Measurements from ENCODE around the gene FEN1.

FEN1 gene, protein sequence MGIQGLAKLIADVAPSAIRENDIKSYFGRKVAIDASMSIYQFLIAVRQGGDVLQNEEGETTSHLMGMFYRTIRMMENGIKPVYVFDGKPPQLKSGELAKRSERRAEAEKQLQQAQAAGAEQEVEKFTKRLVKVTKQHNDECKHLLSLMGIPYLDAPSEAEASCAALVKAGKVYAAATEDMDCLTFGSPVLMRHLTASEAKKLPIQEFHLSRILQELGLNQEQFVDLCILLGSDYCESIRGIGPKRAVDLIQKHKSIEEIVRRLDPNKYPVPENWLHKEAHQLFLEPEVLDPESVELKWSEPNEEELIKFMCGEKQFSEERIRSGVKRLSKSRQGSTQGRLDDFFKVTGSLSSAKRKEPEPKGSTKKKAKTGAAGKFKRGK

DNA sequence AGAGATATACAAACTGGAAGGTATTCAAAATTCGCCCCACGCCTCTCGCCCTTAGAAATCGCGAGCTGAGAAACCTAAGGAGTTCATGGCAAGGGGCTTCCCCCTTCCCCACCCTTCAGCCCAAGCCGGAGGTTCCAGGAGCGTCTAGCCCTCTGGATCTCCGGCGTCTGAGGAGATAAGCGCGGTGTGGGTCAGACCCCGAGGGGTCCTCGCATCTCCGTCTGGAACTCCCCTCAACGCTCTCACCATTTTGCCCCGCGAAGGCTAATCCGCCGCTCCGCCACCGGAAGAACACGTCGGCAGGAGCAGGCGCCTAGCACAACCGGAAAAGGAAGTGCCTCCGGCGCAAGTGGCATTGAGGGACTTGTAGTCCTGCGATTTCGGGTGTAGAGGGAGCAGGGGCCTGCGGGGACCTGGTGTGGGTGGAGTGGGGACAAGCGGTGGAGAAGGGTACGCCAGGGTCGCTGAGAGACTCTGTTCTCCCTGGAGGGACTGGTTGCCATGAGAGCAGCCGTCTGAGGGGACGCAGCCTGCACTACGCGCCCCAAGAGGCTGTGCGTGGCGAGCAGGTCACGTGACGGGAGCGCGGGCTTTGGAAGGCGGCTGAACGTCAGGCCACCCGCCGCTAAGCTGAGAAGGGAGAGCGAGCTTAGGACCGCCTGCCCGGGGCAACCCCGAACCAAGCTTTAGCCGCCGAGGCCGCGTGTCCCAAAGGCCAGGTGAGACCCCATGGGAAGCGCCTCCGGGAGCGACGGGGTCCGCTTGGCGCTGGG, at the start of gene FEN1, which contains the start of gene TMEM258:
Gene FEN1, plus strand, starts transcription at position 602 of the 773 bp plus-strand sequence. CDS start 2,451 bp downstream, outside the sequence.
Gene TMEM258, minus strand, starts transcription at position 290 of the 773 bp plus-strand sequence. Its CDS starts 41 bp downstream, at position 249.
- peak; percentile 89 for DNase-seq

GRCh38 chr11:61743486-61744095, 49.1 kb upstream of the FEN1 start:
- no peak for DNase-seq

- DNase-seq, result no peak
These were observed 48.5 kb upstream of the FEN1 start for GRCh38 chr11:61744181-61744580.

- DNase-seq, result no peak
These were observed 48.0 kb upstream of the FEN1 start for GRCh38 chr11:61744609-61745156.

- no peak for DNase-seq
These were observed 46.8 kb upstream of the FEN1 start for GRCh38 chr11:61745781-61746441.

GRCh38 chr11:61746442-61747191, 46.1 kb upstream of the FEN1 start:
- DNase-seq, result no peak

GRCh38 chr11:61747192-61747966, 45.3 kb upstream of the FEN1 start:
- peak; percentile 28 for DNase-seq

DNA sequence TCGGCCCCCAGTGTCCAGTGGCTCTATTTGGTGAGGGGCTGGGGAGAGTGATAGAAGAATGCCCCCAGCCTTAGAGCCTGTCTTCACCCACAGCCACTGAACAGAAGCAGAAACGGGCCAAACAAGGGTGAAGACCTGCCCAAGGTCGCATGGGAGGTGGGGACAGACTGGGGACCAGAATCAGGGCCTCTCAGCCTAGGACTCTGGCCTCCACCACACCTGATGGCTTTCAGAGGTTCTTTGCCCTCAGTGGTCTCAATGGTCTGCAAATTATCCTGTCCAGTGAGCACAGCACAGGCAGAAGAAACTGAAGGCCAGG, 44.8 kb upstream of the FEN1 start:
- no peak for DNase-seq

GRCh38 chr11:61749591-61750217, 43.0 kb upstream of the FEN1 start:
- DNase-seq, result no peak

DNA sequence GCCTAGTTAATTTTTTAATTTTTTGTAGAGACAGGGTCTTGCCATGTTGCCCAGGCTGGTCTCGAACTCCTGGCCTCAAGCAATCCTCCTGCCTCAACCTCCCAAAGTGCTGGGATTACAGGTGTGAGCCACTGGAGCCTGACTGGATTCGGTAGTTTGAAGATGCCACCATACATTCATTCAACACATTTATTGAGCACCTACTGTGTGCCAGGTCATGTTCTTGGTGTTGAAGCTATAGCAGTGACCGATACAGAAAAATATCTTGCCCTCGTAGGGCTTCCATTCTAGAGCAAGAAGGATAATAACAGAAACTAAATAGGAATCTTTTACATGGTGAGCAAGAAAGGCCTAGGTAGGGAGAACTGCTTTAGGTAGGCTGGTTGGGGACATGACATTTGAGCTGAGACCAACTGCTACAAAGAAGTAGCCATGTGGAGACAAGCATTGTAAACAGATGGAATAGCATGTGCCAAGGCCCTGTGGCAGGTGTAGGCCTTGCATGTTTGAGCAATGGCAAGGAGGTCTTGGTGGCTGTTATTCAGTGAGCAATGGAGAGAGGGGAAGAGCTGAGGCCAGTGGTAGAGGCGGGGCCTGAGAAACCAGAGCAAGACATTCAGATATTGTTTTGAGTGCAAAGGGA, 42.0 kb upstream of the FEN1 start:
- DNase-seq, result no peak

GRCh38 chr11:61751384-61751783, 41.3 kb upstream of the FEN1 start:
- no peak for DNase-seq

- peak; percentile 40 for DNase-seq
These were observed 40.4 kb upstream of the FEN1 start, which contains the start of gene MYRF for GRCh38 chr11:61752117-61752924. MYRF (plus strand) TSS chr11:61752636; CDS start chr11:61752745, 109 bp downstream.

- DNase-seq, result no peak
These were observed 39.7 kb upstream of the FEN1 start for GRCh38 chr11:61752925-61753521.

DNA sequence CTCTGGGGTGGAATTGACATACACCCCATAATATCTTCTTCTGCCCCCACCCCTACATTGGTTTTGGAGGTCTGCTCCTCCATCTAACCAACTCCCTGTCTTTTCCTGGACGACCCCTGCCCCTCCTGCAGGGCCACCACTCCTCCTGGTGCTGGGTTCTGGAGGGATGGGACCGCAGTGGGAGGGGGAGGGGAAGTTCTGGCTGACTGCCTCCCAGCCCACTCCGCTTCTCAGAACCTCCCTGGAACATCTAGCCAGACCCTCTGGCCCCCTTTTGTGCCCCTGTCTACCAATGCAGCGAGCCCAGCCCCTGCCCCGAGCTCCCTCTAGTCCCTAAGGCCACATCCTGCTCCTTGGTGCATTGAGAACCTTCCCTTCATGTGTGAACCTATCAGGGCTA, 39.0 kb upstream of the FEN1 start:
- DNase-seq, result no peak

DNA sequence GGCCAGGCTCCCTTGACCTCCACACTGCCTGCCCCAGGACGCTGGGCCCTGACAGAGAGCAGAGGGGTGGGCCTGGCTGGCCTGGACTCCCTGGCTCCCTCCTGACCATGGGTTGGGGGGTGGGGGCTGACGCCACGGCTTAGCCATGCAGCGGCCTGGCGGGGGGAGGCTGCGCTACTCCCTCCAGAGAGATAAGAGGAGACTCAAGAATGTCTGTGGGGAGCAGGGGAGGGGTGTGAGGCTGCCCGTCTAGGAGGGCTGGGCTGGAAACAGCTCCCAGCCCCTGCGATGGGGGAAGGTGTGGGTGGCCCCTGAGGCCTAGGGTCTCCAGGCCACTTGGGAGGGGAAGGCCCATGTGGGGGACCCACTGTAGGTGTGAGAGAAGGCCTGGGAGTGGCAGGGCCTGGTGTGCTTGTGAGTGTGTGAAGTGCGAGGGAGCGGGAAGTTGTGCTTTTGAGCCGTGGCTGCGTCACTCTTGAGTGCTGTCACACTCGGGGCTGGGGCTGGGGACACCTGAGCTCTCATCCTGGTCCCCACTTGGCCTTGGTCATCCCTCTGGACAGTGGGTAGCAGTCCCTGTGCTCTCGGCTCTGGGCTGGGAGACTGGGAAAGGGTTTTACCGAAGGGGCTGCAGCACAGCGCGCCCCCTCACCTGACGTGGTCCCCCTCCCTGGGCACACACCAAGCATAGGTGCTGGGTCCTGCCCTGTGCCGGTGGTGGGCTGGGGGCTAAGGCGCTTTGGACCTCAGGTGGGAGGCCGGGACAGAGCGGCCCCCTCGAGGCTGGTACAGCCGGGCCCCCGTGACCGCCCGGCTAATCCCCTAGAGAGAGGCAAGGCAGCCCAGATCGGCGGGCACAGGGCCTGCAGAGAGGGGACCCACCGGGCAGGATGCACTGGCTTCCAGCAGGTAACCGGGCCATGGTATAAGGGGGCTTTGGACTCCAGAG, 37.9 kb upstream of the FEN1 start:
- no peak for DNase-seq

GRCh38 chr11:61756147-61756451, 36.6 kb upstream of the FEN1 start:
- no peak for DNase-seq

DNA sequence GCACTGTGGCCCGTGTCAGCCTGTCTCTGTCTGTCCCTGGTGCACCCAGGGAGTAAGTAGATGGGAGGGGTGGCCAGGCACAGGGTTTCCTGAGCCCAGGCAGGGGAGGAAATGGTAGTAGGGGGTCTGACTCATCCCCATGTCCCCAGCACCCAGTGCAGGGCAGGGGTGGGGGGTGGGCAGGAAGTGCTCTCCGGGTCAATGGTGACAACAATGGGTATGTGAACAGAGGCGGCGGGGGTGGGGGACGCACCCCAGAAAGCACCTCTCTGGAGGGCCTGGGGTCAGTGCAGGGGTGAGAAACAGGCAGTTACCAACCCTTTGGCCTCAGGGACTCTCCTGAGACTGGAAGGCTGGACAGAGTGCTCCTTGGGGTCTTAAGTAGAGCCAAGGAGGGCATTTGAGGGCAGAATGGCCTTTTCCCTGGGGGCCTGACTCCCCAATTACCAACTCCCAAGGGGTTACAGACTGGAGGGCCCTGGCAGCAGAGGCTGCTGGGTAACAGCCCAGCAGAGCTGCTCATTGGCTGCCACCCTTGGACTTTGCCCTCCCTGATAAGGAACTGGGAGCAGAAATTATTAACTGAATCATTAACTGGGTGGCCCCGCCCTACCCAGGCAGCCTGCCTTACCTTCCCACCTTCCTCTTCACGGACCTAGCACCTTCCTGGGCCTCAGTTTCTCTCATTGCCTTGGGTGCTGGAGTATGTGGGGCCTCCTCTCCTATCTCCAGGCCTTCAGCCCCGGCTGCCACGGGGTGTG, 36.1 kb upstream of the FEN1 start:
- no peak for DNase-seq
